Glutamatergic neuron (in vitro differentiated cells): Measurements from ENCODE around the gene NEK11. TPM values are rescaled to one million over a fixed set of nuclear protein-coding genes. Genes with fewer than 3 reads are reported as not detected.

Source experiments
- DNase-seq: peaks from one replicate; pipeline ENCODE4 v3.0.0; 2022
- H3K27ac Mint-ChIP-seq: one replicate; pipeline ENCODE4 v1.8.0; 2020; ENCODE audit warnings: mild to moderate bottlenecking, mixed read lengths, inconsistent platforms; ENCODE audit not compliant: unreplicated experiment
- H3K27me3 Mint-ChIP-seq: one replicate; pipeline ENCODE4 v1.8.0; 2020; ENCODE audit warnings: mild to moderate bottlenecking, moderate library complexity, mixed read lengths, inconsistent platforms; ENCODE audit not compliant: unreplicated experiment
- H3K36me3 Mint-ChIP-seq: one replicate; pipeline ENCODE4 v1.8.0; 2020; ENCODE audit warnings: mild to moderate bottlenecking, mixed read lengths, inconsistent platforms; ENCODE audit not compliant: unreplicated experiment
- H3K4me1 Mint-ChIP-seq: one replicate; pipeline ENCODE4 v1.8.0; 2020; ENCODE audit warnings: mild to moderate bottlenecking, low read depth, mixed read lengths, inconsistent platforms; ENCODE audit not compliant: unreplicated experiment
- H3K4me3 Mint-ChIP-seq: one replicate; pipeline ENCODE4 v1.8.0; 2020; ENCODE audit warnings: mild to moderate bottlenecking, mixed read lengths, inconsistent platforms; ENCODE audit not compliant: unreplicated experiment
- H3K9me3 Mint-ChIP-seq: one replicate; pipeline ENCODE4 v1.8.0; 2020; ENCODE audit warnings: mild to moderate bottlenecking, moderate library complexity, mixed read lengths, inconsistent platforms; ENCODE audit not compliant: unreplicated experiment
- total RNA-seq: library from RNA; stranded (reverse); fragmentation: NEBNext Ultra II Directional; extraction: Animal tissue kit (Norgen Biotek cat#: 25700); gene quantifications from one replicate; pipeline ENCODE4 v1.2.1, GENCODE V29; 2021; ENCODE audit not compliant: unreplicated experiment
- TF ChIP-seq, protein P1 (sequence below): fragments of 200-600 bp; sonication (generic); IDR thresholded peaks from one replicate; pipeline ENCODE4 v1.5.0; 2021; ENCODE audit not compliant: partially characterized antibody, unreplicated experiment

Gene NEK11
- total RNA-seq, 1 donor from 2014 or later = 2.5 TPM

DNA sequence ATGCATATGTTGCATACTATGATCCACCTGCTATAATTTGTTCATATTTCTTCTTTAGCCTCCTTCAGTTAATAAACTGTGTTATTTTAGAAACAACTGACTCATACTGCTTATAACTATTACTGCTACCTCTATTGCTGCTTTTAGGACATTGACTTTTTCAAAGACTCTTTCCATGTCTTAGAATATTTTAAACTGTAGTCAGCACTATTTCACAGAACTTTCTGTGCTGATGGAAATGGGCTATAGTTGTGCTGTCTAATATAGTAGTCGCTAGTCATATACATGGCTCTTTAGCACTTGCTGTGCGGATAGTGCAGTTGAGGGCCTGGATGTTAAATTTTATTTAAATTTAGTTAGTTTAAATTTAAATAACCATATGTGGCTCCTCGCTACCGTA is 55.6 kb downstream of the NEK11 start:
- H3K27me3 Mint-ChIP-seq = peaks cover 3% of the 10 kb centered on the region
- H3K27ac Mint-ChIP-seq = no peak overlapping the region
- no peak overlapping the region for H3K4me3 Mint-ChIP-seq
- TF ChIP-seq, protein P1, sequence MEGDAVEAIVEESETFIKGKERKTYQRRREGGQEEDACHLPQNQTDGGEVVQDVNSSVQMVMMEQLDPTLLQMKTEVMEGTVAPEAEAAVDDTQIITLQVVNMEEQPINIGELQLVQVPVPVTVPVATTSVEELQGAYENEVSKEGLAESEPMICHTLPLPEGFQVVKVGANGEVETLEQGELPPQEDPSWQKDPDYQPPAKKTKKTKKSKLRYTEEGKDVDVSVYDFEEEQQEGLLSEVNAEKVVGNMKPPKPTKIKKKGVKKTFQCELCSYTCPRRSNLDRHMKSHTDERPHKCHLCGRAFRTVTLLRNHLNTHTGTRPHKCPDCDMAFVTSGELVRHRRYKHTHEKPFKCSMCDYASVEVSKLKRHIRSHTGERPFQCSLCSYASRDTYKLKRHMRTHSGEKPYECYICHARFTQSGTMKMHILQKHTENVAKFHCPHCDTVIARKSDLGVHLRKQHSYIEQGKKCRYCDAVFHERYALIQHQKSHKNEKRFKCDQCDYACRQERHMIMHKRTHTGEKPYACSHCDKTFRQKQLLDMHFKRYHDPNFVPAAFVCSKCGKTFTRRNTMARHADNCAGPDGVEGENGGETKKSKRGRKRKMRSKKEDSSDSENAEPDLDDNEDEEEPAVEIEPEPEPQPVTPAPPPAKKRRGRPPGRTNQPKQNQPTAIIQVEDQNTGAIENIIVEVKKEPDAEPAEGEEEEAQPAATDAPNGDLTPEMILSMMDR = no peak
- H3K4me1 Mint-ChIP-seq = peaks cover 33% of the 10 kb centered on the region
- no peaks in the 10 kb centered on the region for H3K36me3 Mint-ChIP-seq
- DNase-seq = no peak
- H3K9me3 Mint-ChIP-seq = no peaks in the 10 kb centered on the region

DNA sequence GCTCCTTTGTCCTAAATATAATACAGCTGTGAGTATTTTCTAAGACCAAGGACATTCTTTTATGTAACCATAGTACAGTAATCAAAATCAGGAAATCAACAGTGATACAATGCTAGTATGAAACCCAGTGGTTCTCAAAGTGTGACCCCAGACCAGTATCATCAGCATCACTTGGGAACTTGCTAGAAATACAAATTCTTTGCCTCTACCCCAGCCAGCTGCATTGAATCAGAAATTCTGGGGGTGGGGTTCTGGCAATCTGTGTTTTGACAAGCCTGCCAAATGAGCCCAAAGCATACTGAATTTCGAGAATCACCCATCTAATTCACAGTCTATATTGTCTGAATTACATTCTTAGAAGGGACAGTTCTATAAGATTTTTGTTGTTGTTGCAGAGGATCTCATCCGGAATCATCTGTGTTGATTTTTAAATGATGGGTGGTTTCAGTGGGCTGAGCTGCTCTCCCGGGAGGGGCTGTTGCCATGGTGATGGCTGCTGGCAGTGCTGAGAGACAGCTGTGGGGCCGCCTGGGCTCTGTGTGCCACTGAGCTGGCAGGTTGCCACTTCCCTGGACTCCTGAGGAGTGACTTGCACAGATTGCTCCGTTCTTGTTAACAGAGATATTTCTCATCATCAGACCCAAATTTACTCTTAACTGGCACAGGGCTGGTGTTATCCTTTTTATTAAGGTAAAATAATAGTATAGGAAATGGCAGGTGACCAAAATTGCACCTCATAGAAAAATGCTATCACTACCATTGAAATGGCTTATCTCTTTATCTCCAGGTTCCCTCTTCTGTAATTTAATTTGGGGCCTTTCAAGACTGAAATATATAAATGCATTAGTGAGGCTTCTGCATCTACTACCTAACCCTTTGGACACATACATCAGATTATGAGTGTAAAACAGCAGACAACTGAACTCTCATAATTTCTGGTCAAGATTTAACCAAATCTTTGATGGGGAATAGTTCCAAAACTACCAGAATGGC is 56.5 kb downstream of the NEK11 start:
- H3K9me3 Mint-ChIP-seq = no peaks in the 10 kb centered on the region
- peak overlapping the region; percentile 83 for H3K4me3 Mint-ChIP-seq
- peaks cover 3% of the 10 kb centered on the region for H3K27me3 Mint-ChIP-seq
- H3K36me3 Mint-ChIP-seq = no peaks in the 10 kb centered on the region
- TF ChIP-seq, protein P1 = no peak
- DNase-seq = peak; percentile 93
- peaks cover 27% of the 10 kb centered on the region for H3K4me1 Mint-ChIP-seq
- peak overlapping the region; percentile 76 for H3K27ac Mint-ChIP-seq

DNA sequence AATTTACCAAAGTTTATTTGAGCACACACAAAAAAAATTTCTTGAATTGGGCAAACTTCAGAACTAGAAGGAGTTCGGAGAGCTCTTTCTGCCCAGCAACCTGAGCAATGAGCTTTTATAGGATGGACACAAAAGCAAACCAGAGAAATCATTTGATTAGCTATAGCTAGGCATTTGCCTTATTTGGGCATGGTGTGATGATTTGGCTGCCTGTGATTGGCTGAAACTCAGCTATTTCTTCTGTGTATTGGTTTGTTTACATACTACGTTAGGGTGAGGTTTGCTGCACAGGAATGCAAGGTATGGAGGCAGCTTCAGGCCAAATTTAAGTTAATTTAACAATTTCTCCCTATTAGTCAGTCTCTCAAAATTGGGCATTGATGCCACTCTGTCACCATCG is 65.1 kb downstream of the NEK11 start:
- Mint-ChIP-seq H3K27ac (no peak overlapping the region), H3K9me3 (no peaks in the 10 kb centered on the region), H3K36me3 (no peaks in the 10 kb centered on the region), H3K4me1 (no peaks in the 10 kb centered on the region), H3K27me3 (no peaks in the 10 kb centered on the region), H3K4me3 (no peak overlapping the region)
- no peak for DNase-seq
- TF ChIP-seq, protein P1 = no peak

GRCh38 chr3:131107637-131108433 is 81.2 kb downstream of the NEK11 start:
- Mint-ChIP-seq H3K36me3 (peaks cover 3% of the 10 kb centered on the region), H3K4me3 (no peak overlapping the region), H3K9me3 (peaks cover 3% of the 10 kb centered on the region), H3K27ac (no peak overlapping the region), H3K4me1 (no peaks in the 10 kb centered on the region), H3K27me3 (peaks cover 2% of the 10 kb centered on the region)
- DNase-seq = no peak
- TF ChIP-seq, protein P1 = no peak
